ENCODE measurements around the gene RXFP4.

The RXFP4 gene

DNA sequence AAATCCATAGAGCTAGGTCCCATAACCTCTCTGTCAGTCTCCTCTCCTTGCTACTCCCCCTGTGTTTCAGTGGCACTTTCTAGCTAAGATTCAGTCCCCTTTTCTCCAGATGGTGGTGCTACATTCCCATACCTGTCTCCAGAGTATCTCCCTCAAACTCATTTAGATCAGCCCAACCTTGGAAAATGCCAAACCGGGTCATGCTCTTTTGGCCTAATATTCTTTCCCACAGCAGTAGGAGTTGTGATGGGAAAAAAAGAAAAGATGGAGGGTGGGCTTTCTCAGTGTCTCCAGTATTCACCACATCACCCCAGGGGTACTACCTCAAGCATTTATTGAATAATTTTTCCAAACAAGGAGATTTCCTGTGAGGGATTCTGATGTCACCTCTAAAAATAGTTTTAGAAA is 3.2 kb upstream of the RXFP4 start:
- Histone ChIP-seq H3K9ac (ENCODE audit: low read depth, low read length, poor library complexity, severe bottlenecking) (no peak overlapping the region), H3K4me2 (ENCODE audit: low read depth, low read length, poor library complexity, severe bottlenecking) (no peak overlapping the region), H3K9me3 (ENCODE audit: insufficient read depth, low read depth, low read length) (no peaks in the 10 kb centered on the region), H4K20me1 (ENCODE audit: insufficient read depth, low read length, poor library complexity, severe bottlenecking) (peaks cover 8% of the 10 kb centered on the region), H3K4me1 (ENCODE audit: insufficient read depth, low read length, poor library complexity, severe bottlenecking) (peaks cover 27% of the 10 kb centered on the region), H3F3A (ENCODE audit: low read depth) (no peaks in the 10 kb centered on the region), H3K79me2 (ENCODE audit: insufficient read depth, low read length) (peaks cover 10% of the 10 kb centered on the region), H3K4me3 (ENCODE audit: low read length, poor library complexity, severe bottlenecking) (no peak overlapping the region), H3K27me3 (ENCODE audit: insufficient read depth, low read length, poor library complexity, severe bottlenecking) (no peaks in the 10 kb centered on the region), H2AFZ (ENCODE audit: low read length) (no peak overlapping the region), H3K9me2 (replicated peaks; ENCODE audit: low read depth, low read length) (no peaks in the 10 kb centered on the region), H3K36me3 (ENCODE audit: insufficient read depth, low read length) (no peaks in the 10 kb centered on the region)
- TF ChIP-seq EZH2phosphoT487 (IDR thresholded peaks at IDR 0.05; ENCODE audit: borderline replicate concordance) = no peak
- TF ChIP-seq, protein P1, sequence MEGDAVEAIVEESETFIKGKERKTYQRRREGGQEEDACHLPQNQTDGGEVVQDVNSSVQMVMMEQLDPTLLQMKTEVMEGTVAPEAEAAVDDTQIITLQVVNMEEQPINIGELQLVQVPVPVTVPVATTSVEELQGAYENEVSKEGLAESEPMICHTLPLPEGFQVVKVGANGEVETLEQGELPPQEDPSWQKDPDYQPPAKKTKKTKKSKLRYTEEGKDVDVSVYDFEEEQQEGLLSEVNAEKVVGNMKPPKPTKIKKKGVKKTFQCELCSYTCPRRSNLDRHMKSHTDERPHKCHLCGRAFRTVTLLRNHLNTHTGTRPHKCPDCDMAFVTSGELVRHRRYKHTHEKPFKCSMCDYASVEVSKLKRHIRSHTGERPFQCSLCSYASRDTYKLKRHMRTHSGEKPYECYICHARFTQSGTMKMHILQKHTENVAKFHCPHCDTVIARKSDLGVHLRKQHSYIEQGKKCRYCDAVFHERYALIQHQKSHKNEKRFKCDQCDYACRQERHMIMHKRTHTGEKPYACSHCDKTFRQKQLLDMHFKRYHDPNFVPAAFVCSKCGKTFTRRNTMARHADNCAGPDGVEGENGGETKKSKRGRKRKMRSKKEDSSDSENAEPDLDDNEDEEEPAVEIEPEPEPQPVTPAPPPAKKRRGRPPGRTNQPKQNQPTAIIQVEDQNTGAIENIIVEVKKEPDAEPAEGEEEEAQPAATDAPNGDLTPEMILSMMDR (conservative IDR thresholded peaks at IDR 0.05; ENCODE audit: low read length) = peak; percentile 87

DNA sequence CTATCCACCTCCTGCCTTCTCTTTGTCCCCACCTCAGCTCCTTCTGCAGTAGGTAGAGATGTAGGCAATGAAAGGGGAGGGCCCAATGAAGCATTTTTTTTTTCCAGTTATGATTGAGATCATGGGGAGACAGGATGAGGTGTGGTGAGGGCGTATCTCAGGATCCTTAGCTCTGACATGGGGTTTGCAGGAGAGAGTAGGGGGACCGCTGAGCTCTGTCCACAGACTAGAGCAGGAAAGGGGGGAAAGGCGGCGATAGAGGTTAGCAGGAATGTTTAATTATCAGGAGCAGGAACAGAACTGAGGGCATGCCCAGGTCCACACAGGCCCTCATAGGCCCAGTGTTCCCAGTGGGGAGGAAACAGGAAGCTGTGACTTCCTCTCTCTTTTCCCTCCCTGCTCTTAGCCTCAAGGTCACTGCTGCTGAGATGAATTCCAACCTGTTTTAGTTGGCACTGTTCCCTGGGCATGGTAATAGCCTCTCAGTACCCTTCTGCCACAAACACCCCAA is 901 bp upstream of the RXFP4 start:
- peak overlapping the region; percentile 70 for H3K4me2 ChIP-seq (ENCODE audit: low read depth, low read length, poor library complexity, severe bottlenecking)

DNA sequence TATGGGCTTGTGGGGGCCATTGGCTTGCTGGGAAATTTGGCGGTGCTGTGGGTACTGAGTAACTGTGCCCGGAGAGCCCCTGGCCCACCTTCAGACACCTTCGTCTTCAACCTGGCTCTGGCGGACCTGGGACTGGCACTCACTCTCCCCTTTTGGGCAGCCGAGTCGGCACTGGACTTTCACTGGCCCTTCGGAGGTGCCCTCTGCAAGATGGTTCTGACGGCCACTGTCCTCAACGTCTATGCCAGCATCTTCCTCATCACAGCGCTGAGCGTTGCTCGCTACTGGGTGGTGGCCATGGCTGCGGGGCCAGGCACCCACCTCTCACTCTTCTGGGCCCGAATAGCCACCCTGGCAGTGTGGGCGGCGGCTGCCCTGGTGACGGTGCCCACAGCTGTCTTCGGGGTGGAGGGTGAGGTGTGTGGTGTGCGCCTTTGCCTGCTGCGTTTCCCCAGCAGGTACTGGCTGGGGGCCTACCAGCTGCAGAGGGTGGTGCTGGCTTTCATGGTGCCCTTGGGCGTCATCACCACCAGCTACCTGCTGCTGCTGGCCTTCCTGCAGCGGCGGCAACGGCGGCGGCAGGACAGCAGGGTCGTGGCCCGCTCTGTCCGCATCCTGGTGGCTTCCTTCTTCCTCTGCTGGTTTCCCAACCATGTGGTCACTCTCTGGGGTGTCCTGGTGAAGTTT is 550 bp downstream of the RXFP4 start:
- Histone ChIP-seq H3K9ac (ENCODE audit: low read depth, low read length, poor library complexity, severe bottlenecking) (peak overlapping the region; percentile 64), H2AFZ (ENCODE audit: low read length) (no peak overlapping the region)

More for the DNA sequence above, 901 bp upstream of the RXFP4 start:
- H2AFZ ChIP-seq (ENCODE audit: low read length) = no peak overlapping the region
- 0 out of 2 replicates have a peak, but pooled peaks cover 4% of the 10 kb centered on the region for H3F3A ChIP-seq (ENCODE audit: low read depth)
- peaks cover 22% of the 10 kb centered on the region for H3K4me1 ChIP-seq (ENCODE audit: insufficient read depth, low read length, poor library complexity, severe bottlenecking)
- H4K20me1 ChIP-seq (ENCODE audit: insufficient read depth, low read length, poor library complexity, severe bottlenecking) = no peaks in the 10 kb centered on the region
- no peaks in the 10 kb centered on the region for H3K9me2 ChIP-seq (replicated peaks; ENCODE audit: low read depth, low read length)
- H3K9me3 ChIP-seq (ENCODE audit: insufficient read depth, low read depth, low read length) = no peaks in the 10 kb centered on the region
- no peaks in the 10 kb centered on the region for H3K36me3 ChIP-seq (ENCODE audit: insufficient read depth, low read length)
- H3K79me2 ChIP-seq (ENCODE audit: insufficient read depth, low read length) = no peaks in the 10 kb centered on the region
- no peaks in the 10 kb centered on the region for H3K27me3 ChIP-seq (ENCODE audit: insufficient read depth, low read length, poor library complexity, severe bottlenecking)
- peak overlapping the region; percentile 8 for H3K4me3 ChIP-seq (ENCODE audit: low read length, poor library complexity, severe bottlenecking)
- TF ChIP-seq EZH2phosphoT487 (IDR thresholded peaks at IDR 0.05; ENCODE audit: borderline replicate concordance) = no peak
- TF ChIP-seq, protein P1 (conservative IDR thresholded peaks at IDR 0.05; ENCODE audit: low read length) = no peak
- H3K9ac ChIP-seq (ENCODE audit: low read depth, low read length, poor library complexity, severe bottlenecking) = peak overlapping the region; percentile 64

More for the DNA sequence above, 550 bp downstream of the RXFP4 start:
- 0 out of 2 replicates have a peak, but pooled peaks cover 4% of the 10 kb centered on the region for H3F3A ChIP-seq (ENCODE audit: low read depth)
- H3K36me3 ChIP-seq (ENCODE audit: insufficient read depth, low read length) = peaks cover 10% of the 10 kb centered on the region; the same call in 1 of the 2 replicates
- no peaks in the 10 kb centered on the region for H3K9me3 ChIP-seq (ENCODE audit: insufficient read depth, low read depth, low read length)
- H3K4me1 ChIP-seq (ENCODE audit: insufficient read depth, low read length, poor library complexity, severe bottlenecking) = peaks cover 33% of the 10 kb centered on the region
- no peaks in the 10 kb centered on the region for H4K20me1 ChIP-seq (ENCODE audit: insufficient read depth, low read length, poor library complexity, severe bottlenecking)
- H3K79me2 ChIP-seq (ENCODE audit: insufficient read depth, low read length) = no peaks in the 10 kb centered on the region
- TF ChIP-seq, protein P1 (conservative IDR thresholded peaks at IDR 0.05; ENCODE audit: low read length) = no peak
- no peak for TF ChIP-seq EZH2phosphoT487 (IDR thresholded peaks at IDR 0.05; ENCODE audit: borderline replicate concordance)
- H3K27me3 ChIP-seq (ENCODE audit: insufficient read depth, low read length, poor library complexity, severe bottlenecking) = no peaks in the 10 kb centered on the region
- H3K4me2 ChIP-seq (ENCODE audit: low read depth, low read length, poor library complexity, severe bottlenecking) = peak overlapping the region; percentile 70
- H3K4me3 ChIP-seq (ENCODE audit: low read length, poor library complexity, severe bottlenecking) = no peak overlapping the region
- H3K9me2 ChIP-seq (replicated peaks; ENCODE audit: low read depth, low read length) = no peaks in the 10 kb centered on the region

Data from Loucy (cell line).